ENCODE results near the gene COA1.
"Not testable (repeated sequence)": the region's sequence is repeated elsewhere in the genome, so short reads cannot be mapped to it uniquely, and the experiment has no call there.

Gene COA1

GRCh38 chr7:43686991-43687390 lies 42.3 kb downstream of the COA1 start:
- DNase-seq, result no peak

- DNase-seq, result no peak
These were observed 48.6 kb downstream of the COA1 start for GRCh38 chr7:43680736-43681135.

- DNase-seq, result no peak
These were observed 49.9 kb downstream of the COA1 start for GRCh38 chr7:43679210-43680068.

GRCh38 chr7:43678315-43678714 lies 51.0 kb downstream of the COA1 start:
- no peak for DNase-seq

GRCh38 chr7:43677864-43678263 lies 51.5 kb downstream of the COA1 start:
- no peak for DNase-seq

GRCh38 chr7:43674559-43675436 lies 54.5 kb downstream of the COA1 start:
- DNase-seq, result no peak

GRCh38 chr7:43673243-43673976 lies 55.9 kb downstream of the COA1 start:
- not testable (repeated sequence) for DNase-seq

GRCh38 chr7:43671521-43671920 lies 57.8 kb downstream of the COA1 start:
- DNase-seq, result no peak

GRCh38 chr7:43669286-43670081 lies 59.8 kb downstream of the COA1 start:
- DNase-seq, result no peak

- no peak for DNase-seq
These were observed 61.3 kb downstream of the COA1 start for GRCh38 chr7:43668035-43668434.

- no peak for DNase-seq
These were observed 62.4 kb downstream of the COA1 start for GRCh38 chr7:43666938-43667337.

GRCh38 chr7:43664681-43665080 lies 64.6 kb downstream of the COA1 start:
- DNase-seq, result no peak

- DNase-seq, result no peak
These were observed 69.2 kb downstream of the COA1 start for GRCh38 chr7:43660141-43660540.

GRCh38 chr7:43659549-43659896 lies 69.8 kb downstream of the COA1 start:
- no peak for DNase-seq

GRCh38 chr7:43658718-43659548 lies 70.4 kb downstream of the COA1 start:
- no peak for DNase-seq

GRCh38 chr7:43656997-43657396 lies 72.3 kb downstream of the COA1 start:
- no peak for DNase-seq

GRCh38 chr7:43655584-43655983 lies 73.7 kb downstream of the COA1 start:
- DNase-seq, result no peak

GRCh38 chr7:43653891-43654504 lies 75.3 kb downstream of the COA1 start:
- no peak for DNase-seq

GRCh38 chr7:43653466-43653865 lies 75.9 kb downstream of the COA1 start:
- no peak for DNase-seq

- no peak for DNase-seq
These were observed 77.0 kb downstream of the COA1 start for GRCh38 chr7:43652364-43652763.

- DNase-seq, result no peak
These were observed 78.8 kb downstream of the COA1 start for GRCh38 chr7:43650457-43651052.

All from NCI-H187 treated with DMSO at 0.1 percent for 48 hours (cell line).